GM18867 (cell line): ENCODE measurements around the gene CSH1.
"Not testable (repeated sequence)": the region's sequence is repeated elsewhere in the genome, so short reads cannot be mapped to it uniquely, and the experiment has no call there.

ENCODE experiments used
- ATAC-seq: cut with Tn5 transposase; IDR thresholded peaks from one replicate; pipeline ENCODE4 v1.9.1; 2021; ENCODE audit warnings: mild to moderate bottlenecking, moderate library complexity; ENCODE audit not compliant: unreplicated experiment

CSH1 gene

GRCh38 chr17:63907161-63907778, 10.9 kb upstream of the CSH1 start:
- ATAC-seq, result peak; percentile 52

- ATAC-seq, result not testable (repeated sequence)
Observed at GRCh38 chr17:63904796-63905195, 8.4 kb upstream of the CSH1 start.

GRCh38 chr17:63903787-63904201, 7.4 kb upstream of the CSH1 start:
- ATAC-seq, result not testable (repeated sequence)

DNA sequence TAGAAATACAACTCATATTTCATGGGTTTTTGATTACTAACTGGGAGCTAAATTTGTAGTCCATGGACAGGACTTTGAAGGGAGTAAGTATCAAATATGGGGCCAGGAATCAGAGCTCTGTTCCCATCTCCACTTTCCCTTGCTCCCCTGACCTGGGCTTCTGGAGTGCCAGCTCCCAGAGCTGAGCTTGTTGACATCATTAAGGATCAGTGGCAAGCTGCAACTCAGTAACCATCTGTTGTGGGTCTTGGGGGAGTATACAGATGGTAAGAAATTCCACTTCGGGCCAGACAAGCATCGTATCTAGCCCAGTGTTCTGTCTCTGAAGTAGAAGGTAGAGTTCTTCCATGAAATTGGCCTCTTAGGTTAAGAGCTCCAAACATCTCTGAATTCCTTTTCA, 5.6 kb upstream of the CSH1 start:
- ATAC-seq, result not testable (repeated sequence)

DNA sequence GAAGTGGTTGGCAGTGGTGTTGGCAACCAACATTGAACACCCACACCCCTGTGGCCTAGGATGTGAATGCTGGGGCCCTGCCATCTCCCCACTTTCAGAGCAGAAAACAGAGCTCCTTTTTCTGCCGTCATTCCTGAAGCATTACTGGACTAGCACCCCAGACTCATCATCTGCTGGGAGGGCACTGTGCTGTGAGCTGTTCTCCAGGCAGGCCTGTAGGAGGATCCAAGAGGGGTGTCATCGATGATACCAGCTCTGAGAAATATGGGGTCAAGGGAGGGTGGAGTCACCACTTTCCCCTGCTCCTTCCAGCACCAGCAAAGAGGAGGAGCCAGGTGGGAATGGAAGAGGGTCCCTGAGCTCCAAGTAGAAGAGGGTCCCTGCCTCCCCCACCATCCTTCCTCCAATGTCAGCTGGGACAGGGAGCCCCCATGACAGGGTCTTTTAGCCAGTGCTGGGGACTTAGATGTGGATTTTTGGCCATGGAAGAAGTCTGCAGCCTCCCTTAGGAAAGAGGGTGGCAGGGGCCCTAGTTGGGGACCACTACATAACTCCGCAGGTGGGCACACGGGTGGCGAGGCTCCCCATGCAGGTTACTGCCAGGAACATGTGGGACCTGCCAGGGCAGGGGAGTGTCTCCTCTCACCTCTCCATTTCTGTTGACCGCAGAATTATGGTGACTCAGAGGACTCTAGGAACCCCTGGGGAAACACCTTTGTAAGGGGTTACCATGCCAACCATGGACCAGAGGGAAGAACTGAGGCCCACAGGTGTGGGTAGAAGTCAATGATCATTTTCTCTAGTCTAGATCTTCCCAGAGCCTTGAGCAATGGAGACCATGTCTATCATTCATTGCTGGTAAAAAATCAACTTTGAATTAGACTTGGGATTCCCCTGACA, 2.8 kb upstream of the CSH1 start:
- ATAC-seq, result not testable (repeated sequence)

DNA sequence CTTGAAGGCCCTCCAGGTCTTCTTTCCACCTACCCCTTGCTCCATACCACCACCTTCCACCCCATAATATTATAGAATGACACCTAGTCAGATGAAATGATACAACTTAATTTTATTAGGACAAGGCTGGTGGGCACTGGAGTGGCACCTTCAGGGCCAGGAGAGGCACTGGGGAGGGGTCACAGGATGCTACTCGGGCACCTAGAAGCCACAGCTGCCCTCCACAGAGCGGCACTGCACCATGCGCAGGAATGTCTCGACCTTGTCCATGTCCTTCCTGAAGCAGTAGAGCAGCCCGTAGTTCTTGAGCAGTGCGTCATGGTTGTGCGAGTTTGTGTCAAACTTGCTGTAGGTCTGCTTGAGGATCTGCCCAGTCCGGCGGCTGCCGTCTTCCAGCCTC, 1.6 kb downstream of the CSH1 start:
- not testable (repeated sequence) for ATAC-seq

DNA sequence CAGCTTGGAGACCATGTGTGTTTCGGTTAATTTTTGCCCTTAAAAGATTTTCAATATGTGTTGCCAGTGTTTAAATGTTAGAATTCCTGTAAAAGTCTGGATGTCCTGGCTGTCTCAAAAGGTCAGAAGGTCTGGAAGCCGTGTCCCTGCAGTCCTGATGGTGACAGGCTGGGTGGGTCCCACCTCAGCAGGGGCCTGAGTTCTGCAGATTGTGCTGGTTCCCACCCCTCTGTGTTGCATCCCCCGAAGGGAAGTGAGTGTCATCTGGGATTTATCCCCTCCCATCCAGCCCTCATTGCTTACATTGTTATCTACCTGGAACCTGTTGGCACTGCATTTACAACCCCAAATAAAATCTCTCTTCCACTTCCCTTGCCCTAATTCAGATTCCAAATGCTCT, 2.4 kb downstream of the CSH1 start:
- not testable (repeated sequence) for ATAC-seq

DNA sequence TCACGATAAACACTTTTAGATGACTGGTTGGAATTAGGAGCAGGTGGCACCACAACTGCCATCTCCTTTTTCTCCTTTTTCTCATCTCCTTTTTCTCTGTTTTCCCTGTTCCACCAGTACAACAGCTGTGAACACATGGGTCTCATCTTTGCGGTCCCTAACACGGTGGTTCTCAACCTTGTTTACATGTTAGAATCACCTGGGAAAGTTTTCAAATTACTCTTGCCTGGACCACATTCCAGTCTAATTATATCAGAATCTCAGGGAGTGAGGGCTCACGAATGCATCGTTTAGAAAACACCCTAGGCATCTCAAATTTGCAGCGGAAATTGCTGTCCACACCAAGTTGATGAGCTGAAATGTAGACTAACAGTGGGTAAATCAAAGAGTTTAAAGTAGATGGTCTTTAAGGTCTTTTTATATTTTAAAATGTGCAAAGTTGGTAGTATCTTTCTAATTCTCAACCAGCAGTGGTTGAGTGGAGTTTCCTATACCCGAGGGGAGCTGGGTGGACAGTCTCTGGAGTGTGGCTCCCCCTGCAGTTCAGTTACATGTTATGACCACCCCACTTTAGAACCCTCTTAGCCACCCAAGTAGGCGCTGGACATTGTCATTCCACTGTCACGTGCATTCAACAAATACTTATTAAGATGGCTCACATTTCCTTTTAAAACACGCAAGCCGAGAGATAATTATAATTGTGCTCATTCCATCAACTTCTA, 3.9 kb downstream of the CSH1 start:
- not testable (repeated sequence) for ATAC-seq

DNA sequence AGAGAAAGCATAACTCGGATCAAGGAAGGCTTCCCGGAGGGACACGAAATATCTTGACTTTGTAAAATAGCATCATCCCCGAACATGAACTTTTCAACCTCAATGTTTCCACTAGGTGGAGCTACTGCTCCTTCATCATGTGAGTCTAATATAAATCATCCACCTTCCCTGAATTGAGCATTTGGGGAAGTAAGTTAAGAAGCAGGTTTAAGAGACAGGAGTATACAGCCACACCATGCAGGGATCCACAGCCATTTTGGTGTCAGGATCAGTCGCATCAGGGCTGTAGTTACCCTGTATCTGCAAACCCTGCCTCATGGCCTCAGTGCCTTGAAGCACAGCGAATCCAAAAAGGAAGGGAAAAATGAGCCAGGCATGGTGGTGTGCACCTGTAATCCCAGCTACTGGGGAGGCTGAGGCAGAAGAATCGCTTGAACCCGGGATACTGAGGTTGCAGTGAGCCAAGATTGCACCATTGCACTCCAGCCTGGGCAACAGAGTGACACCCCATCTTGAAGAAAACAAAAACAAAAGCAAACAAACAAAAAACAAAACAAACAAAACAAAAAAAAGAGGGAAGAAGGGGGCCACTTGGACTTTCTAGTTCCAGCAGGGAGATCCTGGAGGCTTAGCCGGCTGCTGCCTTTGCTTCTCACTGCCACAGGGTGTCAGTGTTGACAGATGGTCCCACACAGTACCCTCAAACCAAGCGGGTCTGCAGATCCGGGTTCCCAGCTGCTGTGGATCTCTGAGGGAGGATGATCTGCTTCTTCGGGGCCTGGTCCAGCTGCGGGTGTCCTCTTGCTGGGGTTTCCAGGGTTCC, 7.1 kb downstream of the CSH1 start:
- not testable (repeated sequence) for ATAC-seq

- ATAC-seq, result not testable (repeated sequence)
Observed at GRCh38 chr17:63885119-63885518, 11.3 kb downstream of the CSH1 start.

DNA sequence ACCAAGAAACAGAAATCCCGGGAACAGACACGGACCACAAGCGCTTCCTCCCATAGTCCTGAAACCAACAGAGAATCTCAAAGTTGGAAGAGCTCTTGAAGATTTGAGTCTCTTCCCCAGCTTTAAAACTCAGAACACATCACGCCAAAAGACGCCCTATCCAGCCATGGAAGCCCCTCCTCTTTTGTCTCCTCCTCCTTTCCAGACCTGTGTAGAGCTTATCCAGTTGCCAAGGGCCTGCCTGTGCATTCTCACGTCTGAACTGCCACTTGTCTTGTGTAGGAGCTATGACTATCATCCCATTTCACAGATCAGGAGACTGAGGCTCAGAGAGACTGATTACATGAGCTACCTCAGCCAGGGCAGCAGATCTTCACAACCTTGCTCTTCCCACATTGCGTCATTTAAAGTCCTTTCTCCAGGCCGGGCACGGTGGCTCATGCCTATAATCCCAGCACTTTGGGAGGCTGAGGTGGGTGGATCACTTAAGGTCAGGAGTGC, 13.7 kb downstream of the CSH1 start:
- ATAC-seq, result not testable (repeated sequence)

DNA sequence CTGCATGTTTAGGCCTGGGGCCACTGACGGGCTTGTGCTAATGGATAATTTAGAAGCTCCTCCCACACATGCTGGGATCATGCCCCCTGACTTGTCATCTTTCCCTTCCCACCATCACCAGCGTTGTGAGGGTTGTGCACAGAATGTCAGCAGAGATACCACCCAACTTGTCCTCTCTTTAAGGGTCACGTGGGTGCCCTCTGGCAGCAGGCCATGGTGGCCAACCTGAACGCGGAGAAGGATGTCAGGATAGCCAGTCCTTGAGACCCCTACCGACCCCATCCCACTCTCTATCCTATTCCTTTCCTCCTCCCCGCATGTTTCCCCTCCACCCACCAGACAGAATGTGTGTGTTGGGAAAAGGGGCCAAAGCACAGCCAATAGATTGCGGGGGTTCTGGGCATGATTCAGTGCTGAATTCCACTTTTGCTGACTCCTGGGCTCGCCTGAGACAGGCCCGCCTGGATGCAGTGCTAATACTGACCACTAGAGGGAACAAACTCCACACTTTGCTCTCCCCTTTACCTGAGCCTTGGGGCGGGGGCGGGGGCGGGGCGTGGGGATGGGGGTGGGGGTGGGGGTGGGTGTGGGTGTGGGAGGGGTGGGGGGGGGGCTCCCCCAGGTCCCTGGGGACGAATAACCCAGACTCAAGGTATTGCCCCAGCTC, 14.3 kb downstream of the CSH1 start, which contains the start of gene GH2:
Gene GH2 (minus strand): TSS at position 10 of the 667 bp plus-strand sequence. CDS start 143 bp downstream, outside the sequence.
- ATAC-seq, result no peak

DNA sequence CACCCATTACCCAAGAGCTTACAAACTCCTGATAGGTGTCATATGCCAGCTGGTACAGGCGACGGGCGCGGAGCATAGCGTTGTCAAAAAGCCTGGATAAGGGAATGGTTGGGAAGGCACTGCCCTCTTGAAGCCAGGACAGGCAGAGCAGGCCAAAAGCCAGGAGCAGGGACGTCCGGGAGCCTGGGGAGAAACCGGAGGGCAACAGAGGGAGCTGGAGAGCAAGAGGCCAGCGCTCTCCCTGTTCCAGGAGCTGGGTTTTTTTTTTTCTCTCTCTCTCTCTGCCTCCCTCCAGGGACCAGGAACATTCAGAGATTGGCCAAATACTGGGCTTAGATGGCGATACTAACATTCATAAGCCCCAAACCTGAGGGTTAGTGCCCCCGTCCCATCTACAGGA, 15.0 kb downstream of the CSH1 start:
- not testable (repeated sequence) for ATAC-seq

- ATAC-seq, result no peak
Observed at GRCh38 chr17:63880706-63881105, 15.7 kb downstream of the CSH1 start.

DNA sequence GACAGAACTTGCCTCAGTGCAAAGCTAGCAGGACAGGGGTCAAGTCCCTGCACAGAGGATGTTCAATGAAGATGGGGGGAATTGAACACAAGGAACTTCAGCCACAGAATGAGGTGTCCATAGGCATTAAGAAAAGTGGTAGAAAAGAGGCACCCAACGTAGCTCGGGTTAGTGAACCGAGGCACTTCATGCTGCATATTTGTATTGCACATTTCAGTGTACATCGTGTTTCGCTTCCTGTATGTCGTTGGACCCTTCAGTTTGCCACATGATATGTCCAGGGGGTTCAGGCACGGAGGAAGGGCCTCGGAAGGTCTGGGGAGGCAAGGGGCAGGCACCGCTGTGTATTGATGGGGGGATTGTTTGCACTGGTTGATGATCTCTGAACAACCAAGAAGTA, 18.0 kb downstream of the CSH1 start:
- not testable (repeated sequence) for ATAC-seq

GRCh38 chr17:63874693-63875092, 21.7 kb downstream of the CSH1 start:
- ATAC-seq, result not testable (repeated sequence)

DNA sequence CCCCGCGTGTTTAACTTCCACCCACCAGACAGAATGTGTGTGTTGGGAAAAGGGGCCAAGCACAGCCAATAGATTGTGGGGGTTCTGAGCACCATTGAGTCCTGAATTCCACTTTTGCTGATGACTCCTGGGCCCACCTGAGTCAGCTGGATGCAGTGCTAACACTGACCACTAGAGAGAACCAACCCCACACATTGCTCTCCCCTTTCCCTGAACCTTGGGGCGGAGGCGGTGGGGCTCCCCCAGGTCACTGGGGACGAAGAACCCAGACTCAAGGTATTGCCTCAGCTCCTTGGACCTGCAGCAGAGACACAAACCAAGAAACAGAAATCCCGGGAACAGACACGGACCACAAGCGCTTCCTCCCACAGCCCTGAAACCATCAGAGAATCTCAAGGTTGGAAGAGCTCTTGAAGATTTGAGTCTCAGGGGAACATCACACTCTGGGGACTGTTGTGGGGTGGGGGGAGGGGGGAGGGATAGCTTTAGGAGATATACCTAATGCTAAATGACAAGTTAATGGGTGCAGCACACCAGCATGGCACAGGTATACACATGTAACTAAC, 22.2 kb downstream of the CSH1 start:
- ATAC-seq, result not testable (repeated sequence)

DNA sequence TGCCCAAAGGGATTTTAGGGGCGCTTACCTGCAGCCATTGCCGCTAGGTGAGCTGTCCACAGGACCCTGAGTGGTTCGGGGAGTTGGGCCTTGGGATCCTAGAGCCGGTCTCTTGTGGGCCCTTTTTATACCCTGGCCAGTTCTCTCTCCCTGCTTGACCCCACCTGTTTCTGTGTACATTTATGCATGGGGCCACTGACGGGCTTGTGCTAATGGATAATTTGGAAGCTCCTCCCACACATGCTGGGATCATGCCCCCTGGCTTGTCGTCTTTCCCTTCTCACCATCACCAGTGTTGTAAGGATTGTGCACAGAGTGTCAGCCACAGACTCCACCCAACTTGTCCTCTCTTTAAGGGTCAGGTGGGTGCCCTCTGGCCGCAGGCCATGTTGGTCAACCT, 22.8 kb downstream of the CSH1 start, which contains the start of gene CSH2:
Gene CSH2 (minus strand): TSS at position 101 of the 400 bp plus-strand sequence. CDS start 63 bp downstream, at position 38.
- ATAC-seq, result not testable (repeated sequence)
